NCI-H748 (cell line): Measurements from ENCODE around the gene GNG7.
"Not testable (repeated sequence)": the region's sequence is repeated elsewhere in the genome, so short reads cannot be mapped to it uniquely, and the experiment has no call there.

ENCODE experiments used
- DNase-seq: peaks from one replicate; lab custom pipeline; 2025; ENCODE audit not compliant: unreplicated experiment; lab: John Stamatoyannopoulos, UW

GNG7 gene

DNA sequence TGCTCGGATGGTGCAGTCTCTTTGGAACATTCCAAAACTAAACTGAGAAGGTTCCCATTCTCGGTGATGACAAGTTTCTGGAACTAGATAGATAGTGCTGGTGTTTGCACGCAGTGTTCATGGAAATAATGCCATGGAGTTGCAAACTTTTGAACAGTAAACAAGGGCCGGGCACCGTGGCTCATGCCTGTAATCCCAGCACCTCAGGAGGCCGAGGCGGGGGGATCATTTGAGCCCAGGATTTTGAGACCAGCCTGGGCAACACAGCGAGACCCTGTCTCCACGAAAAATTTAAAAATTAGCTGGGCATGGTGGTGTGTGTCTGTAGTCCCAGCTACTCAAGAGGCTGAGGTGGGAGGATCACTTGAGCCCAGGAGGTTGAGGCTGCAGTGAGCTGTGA lies 95.7 kb downstream of the GNG7 start:
- not testable (repeated sequence) for DNase-seq

DNA sequence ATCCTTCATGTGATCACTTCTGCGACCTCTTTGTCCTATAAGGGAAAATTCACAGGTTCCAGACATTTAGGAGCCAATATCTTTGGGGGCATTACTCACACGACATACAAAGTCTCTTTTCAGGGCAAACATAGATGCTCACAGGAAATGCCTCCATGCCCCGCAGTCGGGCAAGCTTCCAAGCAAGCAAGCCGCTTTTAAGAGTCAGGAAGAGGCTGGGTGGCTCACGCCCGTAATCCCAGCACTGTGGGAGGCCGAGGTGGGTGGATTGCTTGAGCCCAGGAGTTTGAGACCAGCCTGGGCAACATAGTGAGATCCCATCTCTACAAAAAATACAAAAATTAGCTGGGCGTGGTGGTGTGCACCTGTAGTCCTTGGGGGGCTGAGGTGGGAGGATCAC lies 96.6 kb downstream of the GNG7 start:
- not testable (repeated sequence) for DNase-seq

DNA sequence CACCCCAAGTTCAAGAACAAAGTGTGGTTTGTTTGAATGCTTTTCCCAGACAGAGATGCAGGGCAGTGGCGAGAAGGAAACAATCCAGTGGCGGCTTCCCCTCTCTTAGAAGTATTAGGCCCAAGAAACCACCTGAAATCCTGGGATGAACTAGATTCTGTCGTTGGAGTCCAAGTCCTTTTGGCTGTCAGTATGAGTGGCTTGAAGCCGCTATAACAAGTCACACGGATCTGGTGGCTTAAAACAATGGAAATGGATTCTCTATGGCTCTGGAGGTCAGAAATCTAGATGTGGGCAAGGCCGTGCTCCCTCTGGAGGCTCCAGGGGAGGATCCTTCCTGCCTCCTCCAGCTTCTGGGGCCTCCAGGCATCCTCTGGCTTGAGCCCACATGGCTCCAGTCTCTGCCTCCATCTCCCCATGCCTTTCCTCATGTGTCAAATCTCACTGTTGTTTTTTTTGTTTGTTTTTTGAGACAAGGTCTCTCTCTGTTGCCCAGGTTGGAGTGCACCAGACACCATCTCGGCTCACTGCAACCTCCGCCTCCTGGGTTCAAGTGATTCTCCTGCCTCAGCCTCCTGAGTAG lies 97.7 kb downstream of the GNG7 start:
- DNase-seq = no peak

DNA sequence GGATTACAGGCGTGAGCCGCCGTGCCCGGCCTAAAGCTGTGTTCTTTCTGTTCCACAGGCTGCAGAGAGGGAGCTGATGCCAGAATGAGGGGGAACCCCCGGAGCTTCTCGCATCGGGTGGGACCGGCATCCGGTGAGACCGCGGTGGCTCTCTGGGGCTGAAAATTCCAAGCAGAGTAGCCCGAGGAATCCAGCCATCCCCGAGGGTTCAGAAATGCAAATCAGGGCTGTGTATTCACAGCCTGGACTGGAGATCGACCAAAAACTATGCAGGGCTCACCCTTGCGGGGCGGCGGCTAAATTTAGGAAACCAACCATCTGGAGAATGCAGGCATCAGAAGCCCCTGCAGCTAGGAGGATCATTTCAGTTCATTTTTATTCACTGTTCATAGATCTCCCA lies 99.2 kb downstream of the GNG7 start:
- no peak for DNase-seq

DNA sequence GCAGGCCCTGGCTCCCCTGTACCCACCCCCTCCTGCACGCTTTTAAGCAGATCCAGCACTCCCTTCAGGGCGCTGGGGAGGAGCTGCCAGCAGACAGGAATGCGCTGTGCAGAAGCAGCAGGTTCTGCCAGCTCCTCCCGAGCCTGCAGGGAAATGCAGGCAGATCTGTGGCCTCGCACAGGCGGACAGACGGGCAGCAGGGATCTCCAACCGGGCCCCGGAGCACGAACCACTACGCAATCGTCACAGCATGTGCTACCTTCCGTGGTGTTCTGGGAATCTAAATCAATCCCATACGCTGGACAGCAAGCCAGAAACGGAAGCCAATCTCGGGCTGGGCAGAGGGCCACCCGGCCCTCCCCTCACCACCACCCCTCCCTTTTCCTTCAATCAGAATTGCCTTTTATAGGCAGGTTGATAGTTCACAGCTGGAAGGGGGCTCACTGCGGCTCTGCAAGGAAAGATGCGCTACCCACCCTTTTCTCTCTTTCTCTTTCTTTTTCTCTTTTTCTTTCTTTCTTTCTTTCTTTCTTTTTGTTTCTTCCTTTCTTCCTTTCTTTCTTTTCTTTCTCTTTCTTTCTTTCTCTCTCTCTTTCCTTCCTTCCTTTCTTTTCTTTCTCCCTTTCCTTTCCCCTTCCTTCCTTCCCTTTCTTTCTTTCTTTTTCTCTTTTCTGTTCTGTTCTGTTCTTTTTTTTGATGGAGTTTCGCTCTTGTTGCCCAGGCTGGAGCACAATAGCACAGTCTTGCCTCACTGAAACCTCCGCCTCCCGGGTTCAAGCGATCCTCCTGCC lies 99.9 kb downstream of the GNG7 start:
- peak; percentile 39 for DNase-seq

DNA sequence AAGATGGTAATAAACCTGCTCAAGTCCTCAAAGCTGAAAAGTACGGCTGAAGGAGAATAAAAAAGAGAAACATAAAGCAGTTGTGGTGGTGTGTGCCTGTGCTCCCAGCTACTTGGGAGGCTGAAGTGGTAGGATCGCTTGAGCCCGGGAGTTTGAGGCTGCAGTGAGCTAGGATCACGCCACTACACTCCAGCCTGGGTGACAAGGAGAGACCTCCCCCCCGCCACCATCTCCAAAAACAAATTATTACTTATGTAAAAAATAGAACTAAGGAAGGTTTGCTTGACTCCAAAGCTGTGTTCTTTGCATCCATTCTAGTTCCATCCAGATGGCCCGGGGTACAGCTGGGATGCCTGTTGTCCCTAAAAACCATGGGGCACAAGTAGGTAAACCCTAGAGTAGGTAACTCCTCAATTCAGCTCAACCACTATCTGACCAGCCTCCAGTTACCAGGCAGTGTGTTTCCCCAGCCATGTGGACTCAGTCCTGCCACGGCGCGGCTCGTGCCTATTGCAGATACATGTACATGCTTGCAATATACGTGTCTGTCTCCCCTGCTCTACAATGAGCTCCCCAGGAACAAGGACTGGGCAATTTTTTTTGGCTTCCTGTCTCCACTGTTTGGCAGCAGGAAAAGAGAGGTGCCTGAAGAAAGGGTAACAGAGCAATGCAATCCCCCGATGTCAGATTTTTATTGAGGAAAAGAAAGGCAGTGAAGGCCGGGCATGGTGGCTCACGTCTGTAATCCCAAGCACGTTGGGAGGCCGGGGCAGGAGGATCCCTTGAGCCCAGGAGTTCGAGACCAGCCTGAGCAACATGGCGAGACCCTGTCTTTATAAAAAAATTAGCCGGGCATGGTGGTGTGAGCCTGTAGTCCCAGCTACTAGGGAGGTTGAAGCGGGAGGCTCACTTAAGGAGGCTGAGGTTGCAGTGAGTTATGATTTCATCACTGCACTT lies 101.3 kb downstream of the GNG7 start:
- DNase-seq = no peak

DNA sequence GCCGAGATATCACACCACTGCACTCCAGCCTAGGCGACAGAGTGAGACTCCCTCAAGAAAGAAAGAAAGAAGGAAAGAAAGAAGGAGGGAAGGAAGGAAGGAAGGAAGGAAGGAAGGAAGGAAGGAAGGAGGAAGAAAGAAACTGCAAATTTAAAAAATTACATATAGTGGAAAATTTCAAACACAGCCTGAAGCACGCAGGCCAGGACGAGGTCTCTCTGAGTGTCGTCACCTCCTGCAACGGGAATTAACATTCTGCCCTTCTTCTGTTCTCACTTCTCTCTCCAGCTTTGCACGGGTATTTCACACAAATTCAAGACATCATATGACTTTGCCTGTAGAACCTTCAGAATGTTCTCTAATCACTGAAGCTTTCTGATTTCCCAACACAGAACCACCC lies 108.2 kb downstream of the GNG7 start:
- DNase-seq = no peak

DNA sequence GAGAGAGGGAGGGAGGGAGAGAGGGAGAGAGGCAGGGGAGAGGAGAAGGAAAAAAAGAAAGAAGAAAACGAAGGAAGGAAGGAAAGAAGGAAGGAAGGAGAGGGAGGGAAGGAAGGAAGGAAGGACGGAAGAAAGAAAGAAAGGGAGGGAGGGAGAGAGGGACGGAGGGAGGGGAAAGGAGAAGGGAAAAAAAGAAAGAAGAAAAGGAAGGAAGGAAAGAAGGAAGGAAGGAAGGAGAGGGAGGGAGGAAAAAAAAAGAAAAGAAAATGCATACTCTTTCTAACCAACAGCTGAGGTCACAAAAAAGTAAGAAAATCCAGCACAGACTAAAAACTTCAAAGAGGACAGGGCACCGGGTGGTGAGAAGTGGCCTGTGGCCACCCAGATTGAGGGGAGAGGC lies 109.7 kb downstream of the GNG7 start:
- no peak for DNase-seq

DNA sequence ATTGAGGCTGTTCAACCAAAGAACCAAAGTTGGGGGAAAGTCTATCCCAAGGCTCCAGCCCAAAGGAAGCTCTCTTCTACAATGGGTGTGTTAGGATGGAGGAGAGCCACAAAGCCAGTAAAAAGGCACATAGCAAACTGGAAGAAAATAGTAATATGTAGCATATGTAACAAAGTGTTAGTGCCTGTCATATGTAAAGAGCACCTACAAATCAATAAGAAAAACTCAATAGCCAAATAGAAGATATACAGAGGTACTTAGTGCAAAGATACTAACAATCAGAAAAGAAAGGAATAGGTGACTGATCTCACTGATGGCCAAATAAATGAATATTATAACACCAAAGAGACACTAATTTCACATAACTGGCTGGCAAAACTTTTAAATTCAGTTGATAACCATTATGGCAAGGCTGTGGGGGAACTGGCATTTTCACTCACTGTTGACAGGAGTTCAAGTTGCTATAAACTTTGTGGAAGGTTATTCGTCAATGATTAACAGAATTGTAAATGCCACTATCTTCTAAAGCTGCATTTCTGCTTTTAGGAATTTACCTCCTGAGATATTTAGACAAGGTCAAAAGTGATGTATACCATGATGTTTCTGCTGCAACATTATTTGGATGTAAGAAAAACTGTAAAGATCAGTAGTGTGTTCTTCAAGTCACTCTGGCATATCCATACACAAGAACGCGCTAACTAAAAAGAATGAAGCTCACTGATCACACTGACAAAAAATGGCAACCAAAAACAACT lies 110.8 kb downstream of the GNG7 start:
- no peak for DNase-seq

DNA sequence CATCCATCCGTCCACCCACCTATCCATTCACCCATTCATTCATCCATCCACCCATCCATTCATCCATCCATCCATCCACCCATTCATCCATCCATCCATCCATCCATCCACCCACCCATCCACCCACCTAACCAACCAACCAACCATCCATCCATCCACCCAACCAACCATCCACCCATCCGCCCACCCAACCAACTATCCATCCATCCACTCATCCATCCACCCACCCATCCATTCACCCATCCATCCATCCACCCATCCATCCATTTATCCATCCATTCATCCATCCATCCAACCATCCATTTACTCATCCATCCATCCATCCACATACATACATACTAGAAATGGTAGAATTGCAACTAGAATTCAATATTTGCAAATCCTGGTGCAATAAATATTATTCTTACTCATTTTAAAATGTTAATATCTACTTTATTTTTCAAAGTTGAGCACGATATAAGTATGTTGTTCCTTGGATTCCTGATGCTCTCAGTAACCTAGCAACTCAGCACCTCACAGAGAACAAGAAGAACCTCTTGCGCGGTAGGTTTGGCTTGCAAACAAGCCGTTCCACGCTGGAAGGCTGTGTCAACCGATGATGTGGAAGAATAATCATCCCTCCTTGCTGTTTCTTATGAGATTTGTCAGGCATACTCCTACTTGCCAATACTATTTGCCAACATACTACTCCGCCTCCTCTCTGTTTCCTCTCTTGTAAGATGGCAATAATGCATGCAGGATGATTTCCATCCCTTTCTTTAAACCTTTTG lies 111.7 kb downstream of the GNG7 start:
- no peak for DNase-seq

DNA sequence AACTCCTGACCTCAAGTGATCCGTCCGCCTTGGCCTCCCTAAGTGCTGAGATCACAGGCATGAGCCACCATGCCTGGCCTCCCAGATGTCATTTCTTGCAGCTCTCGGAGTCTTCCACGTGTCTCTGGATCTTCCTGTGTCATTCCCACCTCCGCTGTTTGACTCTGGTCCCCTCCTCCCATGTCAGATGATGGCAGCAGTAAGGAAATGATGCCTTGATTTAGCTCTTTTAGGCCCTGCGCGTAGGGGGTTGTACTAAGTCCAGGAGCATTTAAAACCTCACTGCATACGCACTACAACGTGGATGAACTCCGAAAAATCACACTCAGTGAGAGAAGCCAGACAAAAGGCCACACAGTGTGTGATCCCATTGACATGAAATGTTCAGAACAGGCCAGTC lies 113.1 kb downstream of the GNG7 start:
- DNase-seq = no peak

DNA sequence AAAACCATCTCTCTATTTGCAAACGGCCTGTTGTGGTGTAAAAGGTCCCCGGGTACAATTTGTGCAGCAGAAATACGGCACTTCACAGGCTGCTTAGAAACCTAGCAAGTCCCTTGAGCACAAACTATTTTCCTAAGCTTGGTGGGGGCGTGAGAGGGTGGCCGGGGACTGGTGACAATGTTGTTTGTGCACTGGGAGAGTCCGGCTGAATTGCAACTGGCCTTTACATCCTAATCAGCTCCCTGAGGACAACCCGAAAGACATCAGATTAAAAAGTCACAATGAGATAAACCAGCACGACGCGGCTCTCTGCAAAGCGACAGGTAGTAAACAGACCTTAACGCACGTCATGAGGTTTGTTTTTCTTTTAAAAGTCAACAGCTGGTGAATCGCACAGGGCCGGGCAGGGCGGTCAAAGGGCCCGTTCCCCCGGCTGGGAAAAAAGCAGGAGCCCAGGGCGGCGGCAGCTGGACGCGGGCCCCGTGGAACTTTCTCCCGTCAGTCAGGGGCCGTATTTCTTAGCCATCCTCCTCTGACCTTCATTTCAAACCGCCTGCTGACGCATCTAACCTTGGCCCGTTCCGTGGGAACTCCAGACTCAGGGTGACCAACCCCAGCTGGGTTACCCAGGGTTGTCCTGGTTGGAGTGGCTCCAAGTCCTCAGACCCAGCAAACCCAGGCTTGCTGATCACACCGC lies 114.3 kb downstream of the GNG7 start:
- peak; percentile 19 for DNase-seq

DNA sequence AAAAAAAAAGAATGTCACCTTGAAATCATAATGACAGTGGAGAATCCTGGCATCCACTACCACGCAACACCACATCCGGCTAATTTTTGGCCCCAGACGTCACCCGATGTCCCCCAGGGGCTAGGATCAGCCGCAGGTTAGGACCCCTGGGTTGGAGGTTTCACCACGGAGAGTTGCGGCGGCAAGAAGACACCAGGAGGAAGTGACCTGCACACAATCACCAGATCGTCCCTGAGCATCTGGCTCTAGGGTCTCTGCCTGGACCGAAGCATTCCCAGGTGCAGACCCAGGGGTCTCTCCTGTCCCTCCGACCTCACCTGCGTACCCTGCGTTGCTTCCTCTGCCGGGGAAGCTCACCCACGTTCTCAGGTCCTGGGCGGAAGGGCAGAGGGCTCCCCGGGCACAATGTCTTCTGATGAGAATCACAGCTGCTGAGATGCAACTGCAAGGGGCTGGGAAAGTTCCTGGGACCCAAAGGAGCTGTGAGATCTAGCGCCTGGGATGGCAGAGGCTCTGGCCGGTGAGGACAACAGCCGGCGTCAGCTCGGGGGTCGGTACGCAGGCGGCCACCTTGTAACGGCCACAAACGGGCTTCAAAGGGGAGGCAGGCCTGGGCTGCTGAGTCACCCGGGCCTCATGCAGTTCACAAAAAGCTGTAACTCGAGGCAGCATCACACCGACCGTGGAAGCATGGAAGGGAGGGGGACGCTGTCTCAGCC lies 115.3 kb downstream of the GNG7 start:
- no peak for DNase-seq

DNA sequence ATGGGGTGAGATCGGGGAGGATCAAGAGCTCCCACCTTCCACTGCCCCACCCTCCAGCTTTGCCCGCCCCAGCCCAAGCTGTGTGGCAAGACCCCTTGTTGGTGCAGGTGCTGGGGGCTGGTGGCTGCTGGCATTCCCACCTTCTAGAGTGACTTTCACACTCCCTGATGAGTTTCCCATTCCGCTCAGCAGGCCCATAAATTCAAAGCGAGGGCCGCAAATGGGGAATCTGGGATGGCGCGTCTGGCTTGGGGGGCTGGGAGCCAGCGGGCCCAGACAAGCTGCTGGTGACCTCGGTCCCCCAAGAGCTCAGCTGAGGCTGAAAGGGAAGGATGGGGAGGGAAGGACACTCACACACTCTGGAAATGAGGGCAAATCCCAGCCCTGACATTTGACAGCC lies 116.3 kb downstream of the GNG7 start:
- no peak for DNase-seq

DNA sequence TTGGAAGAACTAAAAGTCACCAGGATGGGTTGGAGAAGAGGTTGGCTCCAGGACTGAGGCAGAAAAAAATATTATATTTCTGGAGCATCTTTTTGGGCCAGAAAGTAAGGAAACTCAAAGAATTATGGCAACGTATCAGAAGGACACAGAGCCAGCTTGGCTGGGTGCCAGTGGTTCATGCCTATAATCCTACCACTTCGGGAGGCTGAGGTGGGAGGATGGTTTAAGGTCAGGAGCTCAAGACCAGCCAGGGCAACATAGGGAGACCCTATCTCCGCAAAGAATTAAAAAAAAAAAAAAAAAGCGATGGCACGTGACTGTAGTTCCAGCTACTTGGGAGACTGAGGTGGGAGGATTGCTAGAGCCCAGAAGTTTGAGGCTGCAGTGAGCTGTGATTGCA lies 118.5 kb downstream of the GNG7 start:
- DNase-seq = no peak

DNA sequence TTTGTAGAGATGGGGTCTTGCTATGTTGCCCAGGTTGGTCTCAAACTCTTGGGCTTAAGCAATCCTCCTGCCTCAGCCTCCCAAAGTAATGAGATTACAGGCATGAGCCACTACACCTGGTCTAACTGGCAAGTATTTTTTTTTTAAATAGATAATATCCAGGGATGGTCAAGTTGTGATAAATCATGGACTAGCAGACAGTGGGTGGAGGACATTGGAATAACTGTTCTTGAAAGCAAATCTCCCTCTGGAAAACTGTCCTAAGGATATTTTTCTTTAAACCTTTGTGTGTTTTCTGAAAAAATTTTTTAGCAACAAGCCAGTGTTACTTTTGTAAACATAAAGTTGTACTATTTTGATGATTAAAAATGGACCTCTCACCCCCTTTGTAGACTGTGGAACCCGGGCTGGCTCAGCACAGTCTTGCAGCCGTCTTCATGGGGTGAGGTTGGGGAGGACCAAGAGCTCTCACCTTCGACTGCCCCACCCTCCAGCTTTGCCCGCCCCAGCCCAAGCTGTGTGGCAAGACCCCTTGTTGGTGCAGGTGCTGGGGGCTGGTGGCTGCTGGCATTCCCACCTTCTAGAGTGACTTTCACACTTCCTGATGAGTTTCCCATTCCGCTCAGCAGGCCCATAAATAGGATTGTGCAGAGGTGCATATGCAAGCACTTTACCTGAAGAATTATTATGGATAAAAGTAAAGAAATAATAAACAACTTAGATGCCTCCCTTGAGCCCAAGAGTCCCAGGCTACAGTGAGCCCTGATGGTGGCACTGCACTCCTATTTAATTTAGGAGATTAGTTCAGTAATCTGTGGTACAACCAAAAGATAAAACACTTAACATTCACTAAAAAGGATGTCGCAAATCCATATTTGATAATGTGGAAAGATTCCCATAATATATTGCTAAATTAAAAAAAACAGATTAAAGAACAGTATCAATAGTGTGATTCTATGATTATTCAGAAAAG lies 119.2 kb downstream of the GNG7 start:
- no peak for DNase-seq

DNA sequence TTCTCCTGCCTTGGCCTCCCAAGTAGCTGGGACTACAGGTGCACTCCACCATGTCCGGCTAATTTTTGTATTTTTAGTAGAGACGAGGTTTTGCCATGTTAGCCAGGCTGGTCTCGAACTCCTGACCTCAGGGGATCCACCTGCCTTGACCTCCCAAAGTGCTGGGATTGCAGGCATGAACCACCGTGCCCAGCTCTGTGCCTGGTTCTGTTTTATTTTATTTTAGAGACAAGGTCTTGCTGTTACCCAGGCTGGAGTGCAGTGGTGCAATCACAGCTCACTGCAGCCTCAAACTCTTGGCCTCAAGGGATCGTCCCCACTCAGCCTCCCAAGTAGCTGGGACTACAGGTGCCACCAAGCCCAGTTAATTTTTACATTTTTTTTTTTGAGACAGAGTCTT lies 122.1 kb downstream of the GNG7 start:
- not testable (repeated sequence) for DNase-seq
